NCI-H1048 (cell line): Measurements from ENCODE around the gene EPM2A.

Experiments
- DNase-seq: peaks from one replicate; lab custom pipeline; 2025; lab: John Stamatoyannopoulos, UW

EPM2A gene

GRCh38 chr6:145602726-145603326, 132.5 kb downstream of the EPM2A start:
- no peak for DNase-seq

GRCh38 chr6:145601397-145601796, 133.9 kb downstream of the EPM2A start:
- no peak for DNase-seq

- no peak for DNase-seq
Measured at GRCh38 chr6:145600299-145600698, 135.0 kb downstream of the EPM2A start.

- DNase-seq: no peak
Measured at GRCh38 chr6:145588981-145589380, 146.3 kb downstream of the EPM2A start.

GRCh38 chr6:145587334-145587733, 148.0 kb downstream of the EPM2A start:
- no peak for DNase-seq

- DNase-seq: no peak
Measured at GRCh38 chr6:145583753-145584152, 151.6 kb downstream of the EPM2A start.
